Liver (tissue), 5 donors: Measurements from ENCODE around the gene ACP1. TPM values are rescaled to one million over a fixed set of nuclear protein-coding genes. Genes with fewer than 3 reads are reported as not detected.

Source experiments
- EGR1 ChIP-seq, 2 donors: IDR thresholded peaks; 2 replicates each; pipeline ENCODE4 v1.6.1; 2016 to 2018; ENCODE audit warnings: antibody characterized with exemption in 2 of 2, low read depth in 2 of 2
- HNF4A ChIP-seq, 2 donors: conservative IDR thresholded peaks; 2 replicates each; pipeline ENCODE4 v1.6.1; 2016; ENCODE audit warnings: antibody characterized with exemption in 2 of 2, mild to moderate bottlenecking in 2 of 2
- polyA plus RNA-seq, 2 donors: library from polyadenylated mRNA; stranded (reverse) in 1 of 2; unstranded in 1 of 2; fragments of 200-250 nt in 1 of 2; fragments of >200 nt in 1 of 2; fragmentation: Nextera tagmentation in 1 of 2; extraction: Ambion mirVana in 1 of 2; gene quantifications; one replicate each; pipeline versions ENCODE4 v1.2.1 to v1.2.3, GENCODE V29; 2013 to 2015
- total RNA-seq, 2 donors: library from RNA; depleted of rRNA; stranded (reverse); fragments of >200 nt; gene quantifications; one replicate each; pipeline ENCODE4 v1.2.3, GENCODE V29; 2014
- TF ChIP-seq, protein P1 (sequence below): IDR thresholded peaks from 2 replicates; pipeline ENCODE4 v1.6.1; 2016; ENCODE audit warnings: antibody characterized with exemption
- TF ChIP-seq, protein P2 (sequence below): IDR thresholded peaks from 2 replicates; pipeline ENCODE4 v1.6.1; 2016; ENCODE audit warnings: antibody characterized with exemption
- donor health status: healthy.
- donor health status: healthy.
- donor health status: healthy.

The ACP1 gene
- total and polyA plus RNA-seq, 4 donors: 59.9 to 115 (median 75.7) TPM

DNA sequence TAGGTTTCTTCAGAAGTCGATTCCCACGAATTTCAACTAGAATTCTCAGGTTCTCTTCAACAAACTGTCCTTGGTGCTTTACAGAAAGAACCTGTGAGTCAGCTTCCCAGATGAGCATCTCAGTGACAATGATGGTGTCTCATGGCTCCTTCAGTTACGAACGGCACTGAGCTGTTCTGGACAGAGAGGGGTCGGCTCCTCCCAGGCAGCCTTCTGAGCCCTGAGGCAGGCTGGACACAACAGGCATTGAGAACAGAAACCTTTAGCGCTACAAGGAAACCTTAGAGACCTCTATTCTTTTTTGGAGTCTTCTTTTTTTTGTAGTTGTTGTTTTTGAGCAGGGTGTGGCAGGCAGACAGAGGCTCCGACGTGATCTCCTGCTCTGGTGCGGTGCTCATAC, 58.3 kb downstream of the ACP1 start (continued):
- TF ChIP-seq, protein P1, sequence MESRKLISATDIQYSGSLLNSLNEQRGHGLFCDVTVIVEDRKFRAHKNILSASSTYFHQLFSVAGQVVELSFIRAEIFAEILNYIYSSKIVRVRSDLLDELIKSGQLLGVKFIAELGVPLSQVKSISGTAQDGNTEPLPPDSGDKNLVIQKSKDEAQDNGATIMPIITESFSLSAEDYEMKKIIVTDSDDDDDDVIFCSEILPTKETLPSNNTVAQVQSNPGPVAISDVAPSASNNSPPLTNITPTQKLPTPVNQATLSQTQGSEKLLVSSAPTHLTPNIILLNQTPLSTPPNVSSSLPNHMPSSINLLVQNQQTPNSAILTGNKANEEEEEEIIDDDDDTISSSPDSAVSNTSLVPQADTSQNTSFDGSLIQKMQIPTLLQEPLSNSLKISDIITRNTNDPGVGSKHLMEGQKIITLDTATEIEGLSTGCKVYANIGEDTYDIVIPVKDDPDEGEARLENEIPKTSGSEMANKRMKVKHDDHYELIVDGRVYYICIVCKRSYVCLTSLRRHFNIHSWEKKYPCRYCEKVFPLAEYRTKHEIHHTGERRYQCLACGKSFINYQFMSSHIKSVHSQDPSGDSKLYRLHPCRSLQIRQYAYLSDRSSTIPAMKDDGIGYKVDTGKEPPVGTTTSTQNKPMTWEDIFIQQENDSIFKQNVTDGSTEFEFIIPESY: no peak
- TF ChIP-seq HNF4A (conservative IDR thresholded peaks at IDR 0.05): no peak
- TF ChIP-seq EGR1 (IDR thresholded peaks at IDR 0.05; ENCODE audit: low read depth in 2 of 2): no peak
- TF ChIP-seq, protein P2, sequence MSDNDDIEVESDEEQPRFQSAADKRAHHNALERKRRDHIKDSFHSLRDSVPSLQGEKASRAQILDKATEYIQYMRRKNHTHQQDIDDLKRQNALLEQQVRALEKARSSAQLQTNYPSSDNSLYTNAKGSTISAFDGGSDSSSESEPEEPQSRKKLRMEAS: no peak

Other genes starting within 250 kb of the ACP1 start
- gene FAM110C, start 218.4 kb upstream of the ACP1 start, total RNA-seq: 10 to 100 TPM in 1 of 2 donors, 1 to 10 TPM in 1; 5.0 to 18.2 TPM
- gene FAM110C, start 218.4 kb upstream of the ACP1 start, polyA plus RNA-seq: 1 to 10 TPM; 4.8 to 4.9 TPM
- gene SH3YL1, start 915 bp upstream of the ACP1 start, total RNA-seq: 10 to 100 TPM; 17.2 to 19.2 TPM
- 10 to 100 TPM in 1 of 2 donors, 1 to 10 TPM in 1; 6.4 to 10.6 TPM for gene SH3YL1, start 915 bp upstream of the ACP1 start, polyA plus RNA-seq
- gene ALKAL2, start 23.1 kb downstream of the ACP1 start, total RNA-seq: 1 to 10 TPM in 1 of 2 donors, not detected in 1; 1.6 TPM
- 1 to 10 TPM; 1.9 to 3.1 TPM for gene ALKAL2, start 23.1 kb downstream of the ACP1 start, polyA plus RNA-seq